H1 (cell line): ENCODE measurements around the gene RNF5. TPM values are rescaled to one million over a fixed set of nuclear protein-coding genes. Genes with fewer than 3 reads are reported as not detected.

Source experiments
- ASH2L ChIP-seq: fragments of 200-600, 300-600 bp; sonication (generic); IDR thresholded peaks from one replicate; pipeline ENCODE4 v1.7.1; 2017; ENCODE audit warnings: low read length
- BACH1 ChIP-seq: IDR thresholded peaks from 2 replicates; pipeline ENCODE4 v1.6.1; 2012; ENCODE audit warnings: low read length, improper control_type of control experiment
- BCL11A ChIP-seq, 2 experiments: IDR thresholded peaks; one replicate each; pipeline ENCODE4 v1.6.1; 2011; ENCODE audit warnings: low read depth in 2 of 2, low read length in 2 of 2, mild to moderate bottlenecking in 2 of 2
- CHD7 ChIP-seq: fragments of 300-600 bp; sonication (generic); IDR thresholded peaks from 2 replicates; pipeline ENCODE4 v1.7.1; 2012; ENCODE audit warnings: low read length, moderate library complexity, mild to moderate bottlenecking, inconsistent platforms; ENCODE audit not compliant: insufficient replicate concordance
- CREB1 ChIP-seq: IDR thresholded peaks from 2 replicates; pipeline ENCODE4 v1.6.1; 2012; ENCODE audit warnings: inconsistent platforms
- EGR1 ChIP-seq: IDR thresholded peaks from 2 replicates; pipeline ENCODE4 v1.6.1; 2011; ENCODE audit warnings: low read depth, low read length, borderline replicate concordance
- GTF2F1 ChIP-seq: IDR thresholded peaks from 2 replicates; pipeline ENCODE4 v1.6.1; 2012; ENCODE audit warnings: low read depth, low read length, improper control_type of control experiment, borderline replicate concordance
- JUND ChIP-seq: IDR thresholded peaks from 2 replicates; pipeline ENCODE4 v1.6.1; 2011; ENCODE audit warnings: mild to moderate bottlenecking, improper control_type of control experiment, low read length
- MAX ChIP-seq: IDR thresholded peaks from 2 replicates; pipeline ENCODE4 v1.6.1; 2012; ENCODE audit warnings: inconsistent platforms
- POLR2AphosphoS5 ChIP-seq: IDR thresholded peaks from 2 replicates; pipeline ENCODE4 v1.6.1; 2011; ENCODE audit warnings: low read depth, low read length
- TAF1 ChIP-seq: IDR thresholded peaks from 2 replicates; pipeline ENCODE4 v1.6.1; 2011; ENCODE audit warnings: mild to moderate bottlenecking, low read depth, low read length
- polyA plus RNA-seq, 7 experiments: library from polyadenylated mRNA; depleted of rRNA in 3 of 7; stranded (reverse) in 5 of 7; unstranded in 2 of 7; fragments of >200 nt in 5 of 7; fragments of 200-250 nt in 2 of 7; gene quantifications; 1 replicate in 5 of 7; 2 replicates in 1 of 7; 4 replicates in 1 of 7; pipeline versions ENCODE4 v1.2.1 to v1.2.3, GENCODE V29; 2011 to 2013; ENCODE audit warnings: missing spikeins in 2 of 7, mixed read lengths in 2 of 7
- total RNA-seq: library from RNA; stranded (reverse); fragmentation: NEBNext Ultra II Directional; extraction: Animal tissue kit (Norgen Biotek cat#: 25700); gene quantifications from 2 replicates; pipeline ENCODE4 v1.2.1, GENCODE V29; 2021

RNF5 gene
- total and polyA plus RNA-seq, 2 of the 8 experiments (the other 6 are each of a cell fraction or from before 2014, with no cell fraction given) = 90.0 to 158 TPM

- TF ChIP-seq CHD7 = no peak
- TF ChIP-seq CREB1 = peak; percentile 35; the same call in 1 of the 2 replicates
- peak; percentile 3 for TF ChIP-seq ASH2L
- no peak for TF ChIP-seq GTF2F1
- peak; percentile 41; the same call in 1 of the 2 replicates for TF ChIP-seq BACH1
- no peak for TF ChIP-seq BCL11A (IDR thresholded peaks at IDR 0.05; ENCODE audit: low read depth in 2 of 2, low read length in 2 of 2)
- TF ChIP-seq MAX = no peak
- TF ChIP-seq JUND = peak; percentile 59; the same call in 1 of the 2 replicates
- no peak for TF ChIP-seq POLR2AphosphoS5
- TF ChIP-seq EGR1 = no peak
- no peak; the same call in 1 of the 2 replicates for TF ChIP-seq TAF1
These were observed 25.2 kb upstream of the RNF5 start (continued) for GRCh38 chr6:32152769-32153563.
